Right hindlimb (tissue), 1 donor: Measurements from ENCODE around the gene CCDC152.
"Not testable (repeated sequence)": the region's sequence is repeated elsewhere in the genome, so short reads cannot be mapped to it uniquely, and the experiment has no call there.

Experiments used
- DNase-seq: peaks from one replicate; pipeline ENCODE4 v3.0.0-alpha.2; 2018

The CCDC152 gene

DNA sequence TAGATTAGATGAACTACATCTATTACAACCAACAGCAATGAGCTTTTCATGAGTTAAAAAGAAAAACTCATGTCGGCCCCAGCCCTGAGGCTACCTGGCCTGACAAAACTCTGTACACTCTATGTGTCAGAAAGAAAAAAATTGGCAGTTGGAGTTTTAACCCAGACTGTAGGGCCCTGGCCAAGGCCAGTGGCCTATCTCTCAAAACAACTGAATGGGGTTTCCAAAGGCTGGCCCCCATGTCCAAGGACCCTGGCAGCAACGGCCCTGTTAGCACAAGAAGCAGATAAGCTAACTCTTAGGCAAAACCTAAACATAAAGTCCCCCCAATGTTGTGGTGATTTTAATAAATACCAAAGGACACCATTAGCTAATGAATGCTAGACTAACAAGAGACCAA is 59.9 kb downstream of the CCDC152 start:
- not testable (repeated sequence) for DNase-seq

- DNase-seq = no peak
Observed at GRCh38 chr5:42819745-42820144, 63.1 kb downstream of the CCDC152 start.

DNA sequence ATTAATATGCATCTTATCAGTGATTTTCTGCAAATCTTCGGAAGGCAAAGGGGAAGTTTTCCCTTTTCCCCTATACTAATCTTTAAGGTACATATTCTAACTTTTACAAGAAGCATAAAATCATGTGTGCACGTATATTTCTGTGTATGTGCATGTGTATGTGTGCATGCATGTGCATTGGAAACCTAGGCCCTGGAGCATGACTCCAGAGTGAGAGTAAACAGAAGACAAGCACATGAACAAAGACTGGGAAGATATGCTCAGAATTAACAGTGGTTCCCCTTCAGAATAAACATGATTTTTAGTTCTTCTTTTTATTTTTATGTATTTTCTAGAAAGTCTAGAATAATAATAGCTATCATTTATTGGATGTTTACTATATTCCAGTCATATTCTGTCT is 65.9 kb downstream of the CCDC152 start:
- no peak for DNase-seq

- no peak for DNase-seq
Observed at GRCh38 chr5:42824347-42824976, 67.8 kb downstream of the CCDC152 start.

- DNase-seq = no peak
Observed at GRCh38 chr5:42825422-42826148, 69.0 kb downstream of the CCDC152 start.

GRCh38 chr5:42826757-42827515 is 70.3 kb downstream of the CCDC152 start:
- DNase-seq = no peak

GRCh38 chr5:42828671-42829070 is 72.1 kb downstream of the CCDC152 start:
- peak; percentile 83 for DNase-seq

DNA sequence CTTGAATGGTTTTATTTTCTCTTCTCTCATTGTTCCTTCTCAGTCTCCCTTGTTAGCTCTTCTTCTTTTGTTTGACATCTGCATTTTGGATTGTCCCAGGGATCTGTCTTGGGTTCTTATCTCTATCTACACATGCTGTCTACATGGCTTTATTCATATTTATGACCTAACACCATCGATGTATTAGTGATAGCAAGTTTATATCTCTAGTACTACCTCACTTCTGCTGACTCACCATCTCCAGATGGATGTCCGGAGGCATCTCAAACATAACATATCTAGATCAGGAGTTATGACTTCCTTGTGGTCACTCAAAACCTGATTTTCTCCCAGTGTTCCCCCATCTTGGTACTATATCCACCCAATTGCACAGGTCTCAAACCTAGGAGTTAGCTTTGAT is 74.3 kb downstream of the CCDC152 start:
- no peak for DNase-seq

DNA sequence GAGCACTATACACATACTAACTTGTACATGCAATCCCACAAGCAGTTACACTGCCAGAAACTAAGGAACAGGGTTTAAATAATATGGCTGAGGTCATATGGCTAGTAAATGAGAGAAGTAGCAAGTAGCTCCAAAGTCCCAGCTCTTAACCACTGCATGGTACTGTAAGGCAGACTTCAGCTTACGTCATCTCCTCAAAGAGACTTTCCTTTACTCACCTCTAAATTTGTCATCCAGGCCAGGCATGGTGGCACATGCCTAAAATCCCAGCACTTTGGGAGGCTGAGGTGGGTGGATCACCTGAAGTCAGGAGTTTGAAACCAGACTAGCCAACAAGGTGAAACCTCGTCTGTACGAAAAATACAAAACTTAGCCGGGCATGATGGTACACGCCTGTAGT is 75.4 kb downstream of the CCDC152 start:
- no peak for DNase-seq

DNA sequence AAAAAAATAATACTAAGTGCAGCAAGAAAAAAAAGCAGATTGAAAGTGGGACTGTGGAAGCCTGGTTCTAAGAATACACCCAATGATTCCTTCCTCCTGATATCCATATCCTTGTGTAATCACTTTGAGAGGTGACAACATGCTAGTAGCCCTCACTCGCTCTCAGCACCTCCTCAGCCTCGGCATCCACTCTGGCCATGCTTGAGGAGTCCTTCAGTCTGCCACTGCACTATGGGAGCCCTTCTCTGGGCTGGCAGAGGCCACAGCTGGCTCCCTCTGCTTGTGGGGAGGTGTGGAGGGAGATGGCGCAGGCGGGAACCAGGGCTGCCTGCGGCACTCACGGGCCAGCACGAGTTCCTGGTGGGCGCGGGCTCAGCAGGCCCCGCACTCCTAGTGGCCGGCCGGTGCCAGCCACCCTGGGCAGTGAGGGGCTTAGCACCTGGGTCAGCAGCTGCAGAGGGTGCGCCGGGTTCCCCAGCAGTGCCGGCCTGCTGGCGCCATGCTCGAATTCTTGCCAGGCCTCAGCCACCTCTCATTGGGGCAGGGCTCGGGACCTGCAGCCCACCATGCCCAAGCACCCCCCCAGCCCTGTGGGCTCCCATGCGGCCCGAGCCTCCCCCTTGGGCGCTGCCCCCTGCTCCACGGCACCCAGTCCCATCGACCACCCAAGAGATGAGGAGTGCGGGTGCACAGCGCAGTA is 79.6 kb downstream of the CCDC152 start:
- no peak for DNase-seq

GRCh38 chr5:42837601-42838000 is 81.0 kb downstream of the CCDC152 start:
- DNase-seq = no peak

DNA sequence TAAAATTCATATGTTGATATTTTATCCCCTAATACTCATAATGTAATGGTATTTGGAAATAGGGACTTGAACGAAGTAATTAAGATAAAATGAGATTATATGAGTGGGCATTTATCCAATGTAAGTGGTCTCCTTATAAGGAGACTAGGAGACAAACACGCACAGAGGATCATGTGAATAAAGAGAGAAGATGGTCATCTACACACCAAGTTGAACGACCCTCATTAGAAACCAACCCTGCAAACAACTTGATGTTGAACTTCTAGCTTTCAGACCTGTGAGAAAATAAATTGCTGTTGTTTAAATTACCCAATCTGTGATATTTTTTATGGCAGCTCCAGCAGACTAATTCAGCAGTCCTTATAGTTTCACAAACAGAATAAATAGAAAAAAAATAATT is 82.6 kb downstream of the CCDC152 start:
- DNase-seq = no peak

- DNase-seq = peak; percentile 75
Observed at GRCh38 chr5:42840269-42840668, 83.7 kb downstream of the CCDC152 start.

DNA sequence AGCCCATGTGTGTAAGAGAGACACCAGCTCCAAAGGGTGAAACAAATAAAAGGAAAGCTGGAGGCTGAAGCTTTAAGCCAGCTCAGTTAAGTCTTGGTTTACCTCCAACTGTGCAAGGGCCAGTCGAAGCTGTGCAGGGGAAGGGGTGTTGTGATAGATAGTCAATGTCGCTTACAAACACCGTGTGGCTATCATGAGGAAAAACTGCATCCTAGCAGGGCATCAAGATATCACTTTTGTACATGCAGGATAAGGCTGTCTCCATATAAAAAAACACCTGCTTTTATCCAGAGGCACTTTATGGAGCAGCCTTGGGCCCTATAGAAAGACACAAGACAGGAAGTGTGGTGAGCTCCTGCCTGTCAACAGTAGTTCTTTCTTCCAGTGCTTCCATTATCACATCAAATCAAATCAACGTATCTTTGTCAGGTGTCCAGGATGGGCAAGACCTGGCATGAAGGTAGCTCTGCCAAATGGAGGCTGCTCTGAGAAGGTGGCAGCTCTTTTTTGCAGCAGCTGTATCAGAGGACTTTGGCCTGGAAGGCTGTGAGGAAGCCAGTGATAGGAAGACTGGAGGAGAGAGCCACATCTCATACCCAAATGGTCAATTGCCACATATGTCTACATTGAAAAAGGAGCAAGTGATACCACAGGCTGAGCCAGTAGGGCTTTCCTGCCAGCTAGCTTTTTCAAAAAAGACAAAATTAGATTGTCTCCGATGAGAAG is 84.4 kb downstream of the CCDC152 start:
- DNase-seq = no peak

DNA sequence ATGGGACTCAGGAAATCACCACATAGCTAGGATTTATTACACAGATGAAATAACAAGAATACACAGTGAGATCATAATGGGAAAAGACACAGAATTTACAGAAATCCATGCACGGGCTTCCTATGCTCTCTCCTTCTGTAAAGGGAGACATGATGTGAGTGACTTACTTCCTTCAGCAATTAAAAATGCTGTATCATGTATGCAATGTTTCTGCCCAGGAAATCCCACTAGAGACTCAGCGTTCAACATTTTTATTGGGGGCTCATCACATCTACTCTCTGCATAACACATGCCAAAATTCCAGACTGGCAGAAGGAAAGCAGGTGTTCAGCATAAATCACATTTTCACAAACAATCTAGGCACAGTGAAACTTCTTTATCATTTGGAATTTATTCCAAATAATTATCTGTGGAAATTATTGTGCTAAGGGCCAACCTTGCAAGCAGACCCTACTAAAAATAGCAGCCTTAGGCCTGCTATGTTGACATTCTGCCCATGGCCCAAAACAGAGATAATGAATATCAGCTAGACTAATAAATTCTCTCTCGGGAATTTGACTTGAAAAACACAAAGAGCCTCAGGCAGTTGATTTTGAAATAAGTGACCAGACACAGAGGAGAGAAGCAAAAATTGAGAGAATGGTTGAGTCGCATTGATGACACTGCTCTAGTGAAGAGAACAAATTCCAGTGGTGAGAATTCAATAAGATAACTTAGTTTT is 86.5 kb downstream of the CCDC152 start:
- no peak for DNase-seq

DNA sequence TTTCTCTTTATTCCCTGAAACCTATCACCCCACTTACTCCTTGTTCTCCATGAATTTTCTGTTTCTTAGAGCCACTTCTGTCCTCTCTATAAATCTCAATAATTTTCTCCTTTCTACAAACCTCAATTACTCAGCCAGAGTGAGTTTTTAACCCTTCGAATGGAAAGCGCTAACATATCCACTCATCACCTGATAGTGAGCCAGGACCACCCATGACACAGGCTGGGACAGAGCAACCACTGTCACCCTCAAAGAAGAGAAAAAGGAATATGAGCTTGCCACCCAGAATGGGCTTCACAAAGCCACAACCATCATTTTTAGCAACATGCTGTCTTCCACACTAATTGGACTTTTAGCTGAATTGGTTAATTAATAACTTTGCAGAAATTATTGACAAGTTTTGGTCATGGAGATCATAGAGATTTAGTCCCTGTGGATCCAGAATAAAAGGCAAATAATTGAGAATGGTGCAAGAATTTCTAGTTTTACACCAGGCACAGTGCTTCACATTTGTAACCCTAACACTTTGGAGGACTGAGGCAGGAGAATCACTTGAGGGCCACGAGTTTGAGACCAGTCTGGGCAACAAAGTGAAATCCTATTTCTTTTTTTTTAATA is 87.2 kb downstream of the CCDC152 start:
- DNase-seq = no peak

DNA sequence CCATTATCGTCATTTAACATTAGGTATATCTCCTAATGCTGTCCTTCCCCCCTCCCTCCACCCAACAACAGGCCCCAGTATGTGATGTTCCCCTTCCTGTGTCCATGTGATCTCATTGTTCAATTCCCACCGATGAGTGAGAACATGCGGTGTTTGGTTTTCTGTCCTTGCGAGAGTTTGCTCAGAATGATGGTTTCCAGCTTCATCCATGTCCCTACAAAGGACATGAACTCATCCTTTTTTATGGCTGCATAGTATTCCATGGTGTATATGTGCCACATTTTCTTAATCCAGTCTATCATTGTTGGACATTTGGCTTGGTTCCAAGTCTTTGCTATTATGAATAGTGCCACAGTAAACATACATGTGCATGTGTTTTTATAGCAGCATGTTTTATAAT is 87.8 kb downstream of the CCDC152 start:
- DNase-seq = not testable (repeated sequence)

- DNase-seq = no peak
Observed at GRCh38 chr5:42848545-42848944, 91.9 kb downstream of the CCDC152 start.

DNA sequence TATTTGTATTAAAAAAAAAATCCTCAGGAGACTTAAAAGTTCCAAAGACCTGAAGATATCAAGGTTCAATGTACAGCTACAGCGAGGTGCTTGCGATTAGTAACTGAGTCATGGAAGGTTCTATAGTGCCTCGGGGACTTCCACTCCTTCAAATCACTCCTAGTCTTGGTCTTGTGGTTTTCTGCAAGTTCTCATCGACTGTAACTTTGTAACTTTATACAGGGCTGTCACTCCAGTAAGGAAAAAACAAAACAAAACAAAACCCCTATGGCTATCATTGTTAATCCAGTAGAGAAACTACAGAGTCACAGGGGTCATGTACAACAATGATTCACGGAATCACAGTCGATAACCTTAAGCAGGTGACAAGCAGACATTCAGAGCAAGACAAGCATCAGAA is 94.9 kb downstream of the CCDC152 start:
- no peak for DNase-seq
